AG09319 (cell line): ENCODE results near the gene HCCS.

ENCODE experiments used
- DNase-seq: peaks from one replicate; pipeline ENCODE4 v3.0.0-alpha.2; 2010; ENCODE audit warnings: low read depth; ENCODE audit errors: extremely low read depth
- TF ChIP-seq, protein P1 (sequence below): IDR thresholded peaks from 2 replicates; pipeline ENCODE4 v1.5.1; 2011; ENCODE audit warnings: low read depth, mild to moderate bottlenecking, inconsistent platforms, low read length, moderate library complexity

The HCCS gene

DNA sequence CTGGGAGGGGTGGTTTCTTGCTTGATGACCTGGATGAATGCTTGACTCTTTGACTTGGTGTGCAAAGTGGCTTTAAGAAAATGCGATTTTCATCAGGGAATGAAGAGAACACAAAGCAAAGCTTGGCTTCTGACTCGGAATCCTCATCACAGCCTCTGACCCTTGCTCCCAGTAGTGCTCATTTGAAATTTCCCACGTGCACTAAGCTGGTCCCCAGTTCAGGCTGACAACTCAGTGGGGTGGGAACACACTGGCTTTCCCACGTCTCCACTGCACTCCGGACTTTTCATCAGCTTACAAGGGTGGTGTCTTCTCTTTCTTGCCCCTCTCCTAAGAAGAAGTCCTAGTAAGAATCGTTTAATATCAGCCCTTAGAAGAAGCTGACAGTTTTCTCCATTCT lies 53.3 kb downstream of the HCCS start:
- DNase-seq: no peak
- TF ChIP-seq, protein P1, sequence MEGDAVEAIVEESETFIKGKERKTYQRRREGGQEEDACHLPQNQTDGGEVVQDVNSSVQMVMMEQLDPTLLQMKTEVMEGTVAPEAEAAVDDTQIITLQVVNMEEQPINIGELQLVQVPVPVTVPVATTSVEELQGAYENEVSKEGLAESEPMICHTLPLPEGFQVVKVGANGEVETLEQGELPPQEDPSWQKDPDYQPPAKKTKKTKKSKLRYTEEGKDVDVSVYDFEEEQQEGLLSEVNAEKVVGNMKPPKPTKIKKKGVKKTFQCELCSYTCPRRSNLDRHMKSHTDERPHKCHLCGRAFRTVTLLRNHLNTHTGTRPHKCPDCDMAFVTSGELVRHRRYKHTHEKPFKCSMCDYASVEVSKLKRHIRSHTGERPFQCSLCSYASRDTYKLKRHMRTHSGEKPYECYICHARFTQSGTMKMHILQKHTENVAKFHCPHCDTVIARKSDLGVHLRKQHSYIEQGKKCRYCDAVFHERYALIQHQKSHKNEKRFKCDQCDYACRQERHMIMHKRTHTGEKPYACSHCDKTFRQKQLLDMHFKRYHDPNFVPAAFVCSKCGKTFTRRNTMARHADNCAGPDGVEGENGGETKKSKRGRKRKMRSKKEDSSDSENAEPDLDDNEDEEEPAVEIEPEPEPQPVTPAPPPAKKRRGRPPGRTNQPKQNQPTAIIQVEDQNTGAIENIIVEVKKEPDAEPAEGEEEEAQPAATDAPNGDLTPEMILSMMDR: no peak

DNA sequence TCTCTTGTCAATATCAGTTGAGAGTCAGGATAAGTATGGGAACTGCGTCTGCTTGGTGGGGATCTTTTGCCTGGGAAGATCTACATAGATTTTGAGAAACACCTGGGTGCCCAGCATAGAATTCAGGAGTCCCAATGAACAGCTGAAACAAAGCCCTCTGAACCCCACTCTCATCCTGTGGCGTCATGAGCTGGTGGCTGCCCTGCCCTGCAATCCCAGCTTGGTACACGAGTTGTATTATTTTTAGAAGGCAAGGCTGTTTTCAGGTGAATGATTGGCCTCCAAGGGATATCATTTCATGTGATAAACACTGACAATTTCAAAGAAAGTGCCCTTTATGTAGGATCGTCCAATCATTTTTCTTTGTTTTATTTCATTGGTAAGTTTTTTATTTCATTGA lies 60.8 kb downstream of the HCCS start:
- TF ChIP-seq, protein P1: no peak
- no peak for DNase-seq

DNA sequence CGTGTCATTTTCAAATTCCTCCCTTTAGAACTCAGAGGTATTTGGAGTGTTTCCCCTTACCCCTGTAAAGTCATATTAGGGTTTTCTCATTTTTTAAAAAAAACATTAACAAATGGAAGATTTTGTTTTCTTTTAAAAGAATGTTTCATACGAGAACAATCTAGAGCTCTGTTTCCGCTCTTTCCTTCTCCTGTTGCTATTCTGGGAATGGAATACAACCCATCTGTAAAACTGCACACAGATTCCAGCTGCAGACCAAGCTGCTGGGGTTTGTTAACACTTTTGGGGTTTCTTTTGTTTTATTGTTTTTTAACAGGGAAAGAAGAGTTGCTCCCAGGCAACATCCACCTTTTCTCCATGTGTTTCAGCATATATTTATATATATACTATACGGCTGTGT lies 61.3 kb downstream of the HCCS start:
- TF ChIP-seq, protein P1: no peak
- no peak for DNase-seq
